Adrenal gland (tissue), 12 donors: ENCODE results near the gene CDK4. TPM values are rescaled to one million over a fixed set of nuclear protein-coding genes. Genes with fewer than 3 reads are reported as not detected.
A peak's percentile ranks its signal among the peaks of the same experiment; 100 is the strongest.
"Not testable (repeated sequence)": the region's sequence is repeated elsewhere in the genome, so short reads cannot be mapped to it uniquely, and the experiment has no call there.

Source experiments
- DNase-seq, 7 donors: peaks; one replicate each; pipeline ENCODE4 v3.0.0-alpha.2; 2019 to 2020
- H3K27ac ChIP-seq, 5 donors: fragments of 200-600 bp; sonication (generic) in 4 of 5; 1 replicate in 3 of 5; 2 replicates in 2 of 5; pipeline versions ENCODE4 v1.5.1 to v1.8.0; 2016 to 2020; ENCODE audit warnings: mild to moderate bottlenecking in 1 of 5
- H3K27me3 ChIP-seq: fragments of 200-600 bp; 2 replicates; pipeline ENCODE4 v1.8.0; 2021
- H3K36me3 ChIP-seq, 2 donors: fragments of 200-600 bp; replicated peaks in 1 of 2; 1 replicate in 1 of 2; 2 replicates in 1 of 2; pipeline versions ENCODE4 v1.5.1 to v1.8.0; 2018 to 2022
- H3K4me1 ChIP-seq, 2 donors: fragments of 200-600 bp; replicated peaks in 1 of 2; 1 replicate in 1 of 2; 2 replicates in 1 of 2; pipeline versions ENCODE4 v1.5.1 to v1.8.0; 2018 to 2021
- H3K4me3 ChIP-seq, 4 donors: fragments of 200-600 bp; sonication (generic) in 3 of 4; one replicate each; pipeline ENCODE4 v1.5.1; 2016 to 2018
- H3K9me3 ChIP-seq, 3 donors: fragments of 200-600 bp; sonication (generic) in 1 of 3; replicated peaks in 1 of 3; 1 replicate in 2 of 3; 2 replicates in 1 of 3; pipeline versions ENCODE4 v1.5.1 to v1.8.0; 2016 to 2021
- POLR2A ChIP-seq, 2 donors: fragments of 450-650 bp; IDR thresholded peaks; one replicate each; pipeline ENCODE4 v1.6.1; 2017; ENCODE audit warnings: antibody characterized with exemption in 2 of 2, mild to moderate bottlenecking in 2 of 2, moderate library complexity in 1 of 2
- WGBS, 4 donors: extraction: QIAGEN DNeasy Blood & Tissue Kit in 2 of 4; methylation state at CpG; one replicate each; pipeline versions ENCODE4 v1.1.5 to v1.1.7; 2013 to 2017; 5-methylcytosine and 5-hydroxymethylcytosine counted together
- intact Hi-C, 2 donors: fragments of 100-400 bp; cut with DNase I; formaldehyde crosslinking; loops; one replicate each; pipeline versions ENCODE4 v1.14.1 to v1.15.0; 2022 to 2023
- polyA plus RNA-seq, 3 donors: library from polyadenylated mRNA; stranded (reverse); fragments of 200-250 nt in 2 of 3; fragments of 350-450 nt in 1 of 3; fragmentation: Illumina TruSeq in 1 of 3; extraction: RNeasy Lipid Tissue Mini Kit (QIAGEN cat#74804) in 1 of 3; gene quantifications; one replicate each; pipeline ENCODE4 v1.2.3, GENCODE V29; 2013 to 2014
- total RNA-seq, 9 donors: library from RNA; depleted of rRNA in 4 of 9; stranded (reverse); fragments of >200 nt in 4 of 9; fragments of 120-200 nt in 1 of 9; fragmentation: NEBNext Ultra II Directional in 1 of 9; extraction: Animal tissue kit (Norgen Biotek cat#: 25700) in 1 of 9; gene quantifications; one replicate each; pipeline versions ENCODE4 v1.1.0 to v1.2.4, GENCODE V29; 2013 to 2023
- TF ChIP-seq, protein P1 (sequence below), 6 experiments: fragments of 450-650 bp in 4 of 6; fragments of 200-600 bp in 2 of 6; sonication (generic) in 1 of 6; IDR thresholded peaks; 1 replicate in 5 of 6; 2 replicates in 1 of 6; pipeline versions ENCODE4 v1.5.1 to v1.8.0; 2016 to 2021; ENCODE audit warnings: antibody characterized with exemption in 6 of 6, mild to moderate bottlenecking in 2 of 6, moderate library complexity in 1 of 6
- donor health status: healthy with polysubstance abuse.
- donor health status: Bipolar disorder and iron deficiency.
- donor health status: DM: yes; HTN: yes; CAD: no.
- donor health status: DM: no; HTN: no; CAD: no.
- donor health status: DM: no; HTN: no; CAD: no.
- donor health status: DM: yes; HTN: yes; CAD: no.

The CDK4 gene
- total and polyA plus RNA-seq, 12 donors, result 46.8 to 197 (median 139) TPM

DNA sequence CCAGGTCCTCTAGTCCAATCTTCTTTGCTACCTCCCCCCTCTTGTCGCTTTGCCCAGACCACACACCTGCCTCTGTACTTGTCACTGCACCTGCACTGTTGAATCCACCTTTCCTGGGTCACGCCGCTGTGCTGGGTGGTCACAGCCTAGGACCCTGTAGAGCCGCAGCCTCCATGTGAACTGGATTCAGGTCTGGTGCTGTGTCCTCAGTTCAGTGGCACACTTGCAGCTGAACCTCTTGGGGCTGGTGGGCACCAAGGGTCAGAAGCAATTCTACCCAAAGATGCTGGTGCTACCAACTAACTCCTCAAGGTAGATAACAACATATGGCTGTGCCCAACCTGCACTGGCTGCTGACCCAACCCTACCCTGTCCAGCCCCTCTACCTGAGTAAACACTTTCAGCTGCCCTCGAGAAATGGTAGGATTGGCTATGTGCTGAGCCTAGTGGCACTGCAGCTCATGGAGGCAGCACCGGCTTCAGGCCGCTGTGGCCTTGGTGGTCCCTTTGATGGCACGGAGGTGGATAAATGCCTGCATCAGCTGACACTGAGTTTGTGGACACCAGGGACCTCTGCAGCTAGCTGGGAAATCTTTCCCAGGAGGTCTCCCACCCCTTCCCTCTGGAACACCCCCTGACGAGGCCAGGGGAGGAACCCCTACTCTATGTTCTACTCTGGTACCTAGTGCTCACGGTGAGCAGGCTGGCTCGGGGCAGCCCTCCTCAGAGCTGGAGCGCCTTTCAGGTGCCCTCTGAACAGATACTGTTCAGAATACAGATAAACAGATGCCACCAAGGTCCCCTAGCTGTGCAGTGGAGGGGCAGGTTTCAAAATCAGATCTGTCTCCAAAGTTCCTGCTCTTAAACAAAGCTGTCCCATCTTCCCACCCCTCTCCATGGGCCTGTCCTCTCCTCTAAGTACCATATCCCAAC is 27.8 kb downstream of the CDK4 start:
- 67 to 88% (median 71%) methylated on average over 9 to 12 of the region's 12 CpGs for WGBS, 4 donors
- TF ChIP-seq, protein P1, sequence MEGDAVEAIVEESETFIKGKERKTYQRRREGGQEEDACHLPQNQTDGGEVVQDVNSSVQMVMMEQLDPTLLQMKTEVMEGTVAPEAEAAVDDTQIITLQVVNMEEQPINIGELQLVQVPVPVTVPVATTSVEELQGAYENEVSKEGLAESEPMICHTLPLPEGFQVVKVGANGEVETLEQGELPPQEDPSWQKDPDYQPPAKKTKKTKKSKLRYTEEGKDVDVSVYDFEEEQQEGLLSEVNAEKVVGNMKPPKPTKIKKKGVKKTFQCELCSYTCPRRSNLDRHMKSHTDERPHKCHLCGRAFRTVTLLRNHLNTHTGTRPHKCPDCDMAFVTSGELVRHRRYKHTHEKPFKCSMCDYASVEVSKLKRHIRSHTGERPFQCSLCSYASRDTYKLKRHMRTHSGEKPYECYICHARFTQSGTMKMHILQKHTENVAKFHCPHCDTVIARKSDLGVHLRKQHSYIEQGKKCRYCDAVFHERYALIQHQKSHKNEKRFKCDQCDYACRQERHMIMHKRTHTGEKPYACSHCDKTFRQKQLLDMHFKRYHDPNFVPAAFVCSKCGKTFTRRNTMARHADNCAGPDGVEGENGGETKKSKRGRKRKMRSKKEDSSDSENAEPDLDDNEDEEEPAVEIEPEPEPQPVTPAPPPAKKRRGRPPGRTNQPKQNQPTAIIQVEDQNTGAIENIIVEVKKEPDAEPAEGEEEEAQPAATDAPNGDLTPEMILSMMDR (IDR thresholded peaks at IDR 0.05), result no peak
- no peak for TF ChIP-seq POLR2A (IDR thresholded peaks at IDR 0.05)
- Histone ChIP-seq H3K36me3 (peaks cover 0 to 25% of the 10 kb centered on the region in 2 donors), H3K4me1 (peaks cover 14 to 19% of the 10 kb centered on the region in 2 donors), H3K27me3 (no peaks in the 10 kb centered on the region), H3K9me3 (no peaks in the 10 kb centered on the region), H3K27ac (no peak overlapping the region), H3K4me3 (no peak overlapping the region)
- intact Hi-C loops, result no loop called here
- peak in 2 of 7 donors; percentile 20 to 46 for DNase-seq

DNA sequence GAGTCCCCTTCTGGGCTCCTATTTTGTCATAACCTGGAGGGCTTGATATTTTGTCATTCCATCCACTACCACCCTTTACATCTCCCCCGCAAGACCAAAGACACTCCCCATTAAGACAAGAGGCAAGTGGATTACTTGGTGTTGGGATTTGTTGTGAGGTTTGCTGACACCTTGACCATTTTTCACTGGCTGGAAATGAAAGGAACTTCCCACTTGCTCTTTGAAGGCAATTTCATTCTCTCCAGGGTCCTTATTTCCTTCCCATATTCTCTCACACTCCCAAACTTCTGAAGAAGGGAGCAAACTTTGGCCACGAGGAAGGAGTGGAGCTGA is 28.5 kb downstream of the CDK4 start:
- no peak for DNase-seq
- Histone ChIP-seq H3K27me3 (no peaks in the 10 kb centered on the region), H3K27ac (no peak overlapping the region), H3K9me3 (no peaks in the 10 kb centered on the region), H3K36me3 (peaks cover 0 to 32% of the 10 kb centered on the region in 2 donors), H3K4me1 (peaks cover 14 to 19% of the 10 kb centered on the region in 2 donors), H3K4me3 (no peak overlapping the region)
- TF ChIP-seq, protein P1 (IDR thresholded peaks at IDR 0.05), result no peak
- no peak for TF ChIP-seq POLR2A (IDR thresholded peaks at IDR 0.05)
- intact Hi-C loops, result no loop called here
- 66 to 81% (median 75%) methylated on average over 2 of the region's 2 CpGs for WGBS, 4 donors

DNA sequence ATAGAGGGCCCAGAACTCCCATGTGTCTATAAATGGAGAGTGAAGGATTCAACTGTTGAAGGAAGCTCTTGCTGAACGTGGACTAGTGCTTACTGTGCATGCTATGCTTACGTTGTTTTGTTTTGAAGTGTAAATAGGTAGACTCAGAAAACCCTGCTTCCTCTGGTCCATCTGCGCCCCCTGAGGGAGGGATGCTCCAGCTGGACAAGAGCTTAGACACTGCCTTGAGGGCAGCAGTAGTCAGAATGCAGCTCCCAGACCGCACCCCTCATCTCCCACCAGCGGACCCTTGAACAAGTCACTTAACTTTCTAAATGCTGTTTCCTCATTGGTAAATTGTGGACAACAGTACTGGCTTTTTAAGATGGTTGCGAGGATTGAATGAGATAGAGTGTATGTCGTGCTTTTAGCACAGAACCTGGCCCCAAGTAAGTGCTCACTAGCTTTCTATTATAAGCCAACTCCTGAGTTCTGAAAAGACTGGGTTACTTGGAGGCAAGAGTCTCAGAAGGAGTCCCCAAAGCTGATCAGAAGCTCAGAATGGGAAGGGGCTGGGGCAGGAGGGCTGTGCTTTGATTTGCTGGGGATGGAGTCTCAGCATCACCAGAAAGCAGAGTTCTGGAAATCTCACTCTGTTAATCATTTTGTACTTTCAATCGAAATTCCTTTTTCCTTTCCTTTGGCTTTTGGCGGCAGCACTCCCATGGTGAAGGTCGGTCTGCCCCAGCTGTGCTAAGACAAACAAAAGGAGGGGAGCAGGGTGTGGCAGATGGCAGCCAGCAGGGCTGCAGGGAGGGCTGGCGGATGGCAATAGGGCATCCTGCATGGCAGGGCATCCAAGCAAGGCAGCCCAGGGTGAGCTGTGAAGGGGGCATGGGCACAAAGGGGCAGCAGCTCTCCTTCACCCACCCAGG is 29.1 kb downstream of the CDK4 start:
- Histone ChIP-seq H3K9me3 (no peaks in the 10 kb centered on the region), H3K4me1 (peaks cover 14 to 19% of the 10 kb centered on the region in 2 donors), H3K36me3 (peaks cover 0 to 38% of the 10 kb centered on the region in 2 donors), H3K27me3 (no peaks in the 10 kb centered on the region), H3K27ac (no peak overlapping the region), H3K4me3 (no peak overlapping the region)
- 58 to 60% (median 60%) methylated on average over 10 to 11 of the region's 11 CpGs for WGBS, 4 donors
- peak in 2 of 7 donors; percentile 18 to 39 for DNase-seq
- TF ChIP-seq, protein P1 (IDR thresholded peaks at IDR 0.05), result no peak
- TF ChIP-seq POLR2A (IDR thresholded peaks at IDR 0.05), result no peak
- intact Hi-C loops, result no loop called here

DNA sequence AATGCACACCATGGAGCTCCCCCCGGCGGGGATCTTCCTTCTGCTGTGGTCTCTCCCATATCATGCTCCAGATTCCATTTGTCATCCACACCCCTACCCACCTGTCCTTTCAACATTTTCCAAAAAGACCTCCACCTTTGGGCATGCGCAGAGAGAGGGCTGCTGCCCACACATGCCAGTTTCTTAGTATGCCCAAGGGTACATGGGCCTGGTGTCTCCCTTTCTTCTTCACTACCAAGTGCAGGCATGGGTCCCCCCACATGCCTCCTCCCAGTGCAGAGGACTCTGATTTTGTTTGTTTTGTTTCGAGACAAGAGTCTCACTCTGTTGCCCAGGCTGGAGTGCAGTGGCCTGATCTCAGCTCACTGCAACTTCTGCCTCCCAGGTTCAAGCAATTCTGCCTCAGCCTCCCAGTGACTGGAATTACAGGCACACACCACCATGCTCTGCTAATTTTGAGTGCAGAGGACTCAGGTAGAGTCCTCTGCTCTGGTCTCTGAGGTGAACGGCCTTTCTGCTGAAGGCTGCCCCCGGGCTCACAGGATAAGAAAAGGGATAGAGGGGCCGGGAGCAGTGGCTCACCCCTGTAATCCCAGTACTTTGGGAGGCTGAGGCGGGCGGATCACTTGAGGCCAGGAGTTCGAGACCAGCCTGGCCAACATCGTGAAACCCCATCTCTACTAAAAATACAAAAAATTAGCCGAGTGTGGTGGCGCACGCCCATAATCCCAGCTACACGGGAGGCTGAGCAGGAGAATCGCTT is 30.1 kb downstream of the CDK4 start:
- intact Hi-C loops, H3K4me3 ChIP-seq, H3K27me3 ChIP-seq, H3K27ac ChIP-seq, H3K9me3 ChIP-seq: not testable (repeated sequence)
- DNase-seq, result peak in 1 of 7 donors; percentile 45
- WGBS, 4 donors, result 93 to 95% (median 95%) methylated on average over 16 of the region's 16 CpGs
- H3K4me1 ChIP-seq, result peaks cover 5 to 13% of the 10 kb centered on the region in 2 donors
- H3K36me3 ChIP-seq, result peaks cover 0 to 47% of the 10 kb centered on the region in 2 donors
